Stimulated activated CD8-positive, alpha-beta memory T cell treated with anti-CD3 and anti-CD28 coated beads, Interleukin-12 subunit alpha, Interleukin-12 subunit beta, amount 100 ng/mL, for 24 hours (primary cell): ENCODE results near the gene HDAC9.

Experiments used
- DNase-seq: peaks from one replicate; pipeline ENCODE4 v3.0.0-alpha.2; 2020; ENCODE audit errors: extremely low read depth

HDAC9 gene

GRCh38 chr7:18494821-18495408, 634 bp upstream of the HDAC9 start:
- DNase-seq: no peak

- no peak for DNase-seq
Observed at GRCh38 chr7:18496341-18496700, 772 bp downstream of the HDAC9 start.

DNA sequence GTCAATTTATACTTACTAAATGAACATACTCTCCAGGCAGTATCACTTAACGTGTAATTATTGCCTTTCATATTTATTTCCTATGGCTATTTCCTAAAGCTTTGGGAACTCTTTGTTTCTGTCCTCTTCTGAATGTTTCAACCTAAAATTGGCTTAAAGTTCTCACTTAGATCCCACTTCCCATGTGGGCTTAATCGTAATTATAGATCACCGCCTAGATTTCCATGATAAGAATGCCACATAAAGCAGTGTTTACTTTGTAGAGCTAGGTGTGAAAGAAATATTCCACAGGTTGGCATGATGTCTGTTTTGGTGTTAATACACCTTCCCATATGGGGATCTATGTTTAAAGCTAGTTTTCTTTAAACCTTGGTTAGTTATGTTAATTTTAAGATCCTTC, 1.5 kb downstream of the HDAC9 start:
- DNase-seq: no peak

GRCh38 chr7:18497800-18498199, 2.3 kb downstream of the HDAC9 start:
- no peak for DNase-seq

- no peak for DNase-seq
Observed at GRCh38 chr7:18498341-18498740, 2.8 kb downstream of the HDAC9 start.

GRCh38 chr7:18499407-18500177, 4.0 kb downstream of the HDAC9 start:
- no peak for DNase-seq

DNA sequence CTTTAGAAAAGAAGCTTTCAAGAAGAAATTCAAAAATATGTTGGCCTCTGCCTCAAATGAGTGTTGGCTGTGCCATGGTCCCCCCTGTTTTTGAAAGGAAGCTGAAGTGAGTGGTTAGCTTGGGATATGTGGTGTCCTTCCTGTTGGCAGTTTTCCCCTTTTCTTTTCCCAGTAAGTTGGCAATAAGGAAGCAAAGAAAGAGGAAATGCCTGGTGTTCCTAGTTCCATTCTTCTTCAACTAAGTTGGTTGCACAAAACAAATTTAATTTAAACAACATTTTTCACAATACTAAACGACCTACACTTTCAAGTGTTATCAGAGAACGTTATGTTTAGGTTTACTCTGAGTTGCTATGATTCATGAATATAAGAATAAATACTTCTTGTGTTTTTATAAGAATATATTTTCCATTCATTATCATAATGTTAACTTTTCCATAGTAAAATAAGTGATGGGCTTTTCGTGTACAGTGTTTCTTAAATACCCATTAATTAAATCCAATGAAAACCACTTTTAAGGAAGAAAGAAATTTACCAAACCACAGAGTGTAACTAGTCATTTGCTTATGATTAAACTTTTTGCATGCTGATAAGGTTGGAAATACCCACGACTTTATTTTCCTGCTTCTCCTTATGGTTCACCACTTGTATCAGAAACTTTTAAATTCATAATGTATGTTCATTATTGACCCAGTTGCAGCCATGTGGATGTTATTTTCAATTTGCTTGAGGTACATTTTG, 7.7 kb downstream of the HDAC9 start:
- no peak for DNase-seq

DNA sequence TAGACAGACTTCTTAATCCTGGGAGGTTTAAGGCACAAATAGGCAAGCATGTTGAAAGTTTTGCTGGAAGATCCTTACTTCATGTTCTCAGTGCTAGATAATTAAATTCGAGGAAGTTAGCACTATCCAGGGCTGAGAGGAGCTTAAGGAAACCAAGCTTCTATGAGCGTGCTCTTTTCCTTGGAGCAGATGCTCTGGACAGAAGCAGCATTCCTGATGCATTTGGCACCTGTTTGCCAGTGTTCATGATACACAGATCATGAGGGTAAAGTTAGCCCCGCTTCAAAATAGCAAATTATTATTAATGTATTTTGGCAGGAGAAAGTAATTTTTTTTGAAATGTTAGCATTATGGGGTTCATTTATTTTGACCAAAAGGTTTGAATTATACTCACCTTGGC, 9.4 kb downstream of the HDAC9 start:
- no peak for DNase-seq

DNA sequence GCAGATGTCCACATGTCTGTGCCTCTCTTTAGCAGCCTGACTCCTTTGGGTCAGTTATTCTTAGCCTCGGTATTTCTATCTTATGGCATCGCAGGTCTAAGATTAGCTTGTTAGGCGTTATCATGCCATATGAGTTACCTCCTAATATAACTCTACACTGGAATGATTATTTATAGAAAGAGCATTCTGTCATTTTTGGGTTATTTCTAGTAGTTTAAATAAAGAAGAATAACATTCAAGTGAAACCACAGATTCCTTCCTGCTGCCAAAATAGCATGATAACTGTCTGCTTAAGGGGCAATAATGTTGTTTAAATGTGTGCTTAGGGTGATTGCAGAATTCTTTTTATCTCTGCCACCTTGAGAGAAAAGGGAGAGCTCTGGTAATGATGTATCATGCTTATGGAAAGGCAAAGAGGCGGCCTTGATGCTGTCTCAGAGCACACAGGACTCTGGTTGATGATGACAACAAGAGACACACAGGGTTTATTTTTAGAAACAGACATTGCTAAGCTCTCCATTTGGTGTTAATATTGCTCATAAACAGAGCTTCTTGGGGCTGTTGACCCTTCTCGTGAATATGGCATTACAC, 10.4 kb downstream of the HDAC9 start:
- DNase-seq: no peak

GRCh38 chr7:18508443-18509427, 13.2 kb downstream of the HDAC9 start:
- no peak for DNase-seq

- DNase-seq: no peak
Observed at GRCh38 chr7:18509481-18509880, 13.9 kb downstream of the HDAC9 start.

GRCh38 chr7:18511351-18512140, 16.0 kb downstream of the HDAC9 start:
- no peak for DNase-seq

GRCh38 chr7:18513343-18513742, 17.8 kb downstream of the HDAC9 start:
- DNase-seq: no peak

GRCh38 chr7:18515067-18515466, 19.5 kb downstream of the HDAC9 start:
- no peak for DNase-seq

DNA sequence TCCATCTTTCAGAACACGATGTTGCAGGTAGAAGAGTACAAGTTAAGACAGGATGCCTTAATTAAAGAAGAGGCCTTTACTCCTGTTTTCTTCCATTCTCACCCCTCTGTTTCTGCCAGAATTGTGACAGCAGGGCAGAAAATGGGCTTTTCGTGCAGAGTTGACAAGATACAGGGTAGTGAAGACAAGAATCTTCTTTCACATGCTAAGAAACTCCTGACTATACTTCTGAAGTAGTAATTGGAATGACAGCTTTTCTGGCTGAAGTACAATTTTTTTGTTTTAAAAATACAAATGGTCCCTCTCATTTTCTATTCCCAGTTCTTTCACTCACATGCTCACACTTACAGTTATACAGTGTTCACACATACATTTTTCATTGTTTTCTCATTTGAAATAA, 22.1 kb downstream of the HDAC9 start:
- no peak for DNase-seq

DNA sequence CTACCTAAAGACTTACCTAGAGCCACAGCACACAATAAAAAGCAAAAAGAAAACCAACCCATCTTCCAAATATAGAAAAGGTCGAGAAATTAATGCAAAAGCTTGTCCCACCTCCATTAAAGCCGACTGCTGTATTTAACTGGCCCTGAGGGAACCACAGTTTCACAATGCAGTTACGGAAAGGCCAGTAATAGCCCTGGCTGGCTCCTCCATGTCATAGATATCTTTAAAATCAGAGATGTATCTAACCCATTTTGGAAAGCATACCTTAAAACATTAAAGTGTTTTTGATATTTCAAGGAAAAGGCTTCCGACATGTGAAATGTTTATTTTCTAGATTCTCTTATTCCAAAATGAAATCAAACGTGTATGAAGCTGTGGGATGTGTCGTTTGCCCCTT, 23.0 kb downstream of the HDAC9 start:
- DNase-seq: no peak

GRCh38 chr7:18520450-18521235, 25.1 kb downstream of the HDAC9 start:
- DNase-seq: no peak

- no peak for DNase-seq
Observed at GRCh38 chr7:18521236-18521589, 25.7 kb downstream of the HDAC9 start.

- no peak for DNase-seq
Observed at GRCh38 chr7:18521945-18522566, 26.5 kb downstream of the HDAC9 start.
